HepG2 (cell line): ENCODE data around the gene PIGR. TPM values are rescaled to one million over a fixed set of nuclear protein-coding genes. Genes with fewer than 3 reads are reported as not detected.

ENCODE experiments used
- ATAC-seq: fragments of 200-7000 bp; cut with Tn5 transposase; 3 replicates; pipeline ENCODE4 v1.9.1; 2020; ENCODE audit warnings: mild to moderate bottlenecking, moderate library complexity
- BruUV-seq: library from RNA; stranded (reverse); fragments of 400-500 nt; replicated peaks from 2 replicates; lab custom pipeline; 2021; lab: Mats Ljungman, UMichigan
- CTCF ChIA-PET: fragments of 300-600 bp; formaldehyde crosslinking; extraction: SDS; loops from one replicate; lab custom pipeline; 2021; ENCODE audit warnings: low total read pairs, inconsistent platforms, low intra/inter-chr PET ratio; lab: Yijun Ruan, JAX
- POLR2A ChIA-PET: fragments of 350-600 bp; sonication (Branson Sonifier 250); formaldehyde crosslinking; loops from one replicate; lab custom pipeline; 2020; ENCODE audit warnings: antibody characterized with exemption, inconsistent platforms; lab: Yijun Ruan, JAX
- DNase-seq: peaks from one replicate; pipeline ENCODE4 v3.0.0-alpha.2; 2015; ENCODE audit warnings: low spot score
- FAIRE-seq: peaks from 3 replicates; lab custom pipeline; 2011; peaks lifted over from hg19 to GRCh38; lab: Jason Lieb, UNC
- H2AFZ ChIP-seq: one replicate; pipeline ENCODE4 v1.6.1; 2011; ENCODE audit warnings: low read length, inconsistent platforms
- H3K27ac ChIP-seq: fragments of 300-600 bp; 3 replicates; pipeline ENCODE4 v1.8.0; 2011; ENCODE audit warnings: mixed run types, mild to moderate bottlenecking, mixed read lengths, low read length, inconsistent platforms; ENCODE audit not compliant: insufficient read depth; ENCODE audit errors: extremely low read length
- H3K27me3 ChIP-seq, 2 experiments: fragments of 200-600 bp in 1 of 2; 2 replicates in 1 of 2; 3 replicates in 1 of 2; pipeline versions ENCODE4 v1.6.0 to v1.8.0; 2011; ENCODE audit warnings: low read length in 2 of 2, mild to moderate bottlenecking in 2 of 2, moderate library complexity in 2 of 2, inconsistent platforms in 1 of 2; ENCODE audit not compliant: insufficient read depth in 2 of 2, control insufficient read depth in 1 of 2
- H3K36me3 ChIP-seq, 2 experiments: fragments of 200-600 bp in 1 of 2; replicated peaks in 1 of 2; 2 replicates in 1 of 2; 3 replicates in 1 of 2; pipeline versions ENCODE4 v1.5.1 to v1.8.0; 2011; ENCODE audit warnings: low read length in 2 of 2, inconsistent platforms in 1 of 2; ENCODE audit not compliant: insufficient read depth in 2 of 2, control insufficient read depth in 1 of 2
- H3K4me1 ChIP-seq: 2 replicates; pipeline ENCODE4 v1.5.1; 2012; ENCODE audit warnings: low read length, inconsistent platforms; ENCODE audit not compliant: insufficient read depth
- H3K4me2 ChIP-seq: 2 replicates; pipeline ENCODE4 v1.6.0; 2011; ENCODE audit warnings: low read depth, low read length, inconsistent platforms
- H3K4me3 ChIP-seq, 3 experiments: fragments of 200-600 bp in 1 of 3; sonication (generic), shearing (Covaris generic) in 1 of 3; replicated peaks in 1 of 3; 2 replicates each; pipeline ENCODE4 v1.5.1; 2011 to 2016; ENCODE audit warnings: low read length in 3 of 3, inconsistent platforms in 2 of 3, low read depth in 2 of 3, mild to moderate bottlenecking in 2 of 3, control low read depth in 1 of 3, mixed read lengths in 1 of 3; ENCODE audit not compliant: insufficient read depth in 1 of 3
- H3K79me2 ChIP-seq: one replicate; pipeline ENCODE4 v1.6.1; 2011; ENCODE audit warnings: low read length, inconsistent platforms; ENCODE audit not compliant: insufficient read depth
- H3K9ac ChIP-seq: 2 replicates; pipeline ENCODE4 v1.6.0; 2011; ENCODE audit warnings: mild to moderate bottlenecking, low read depth, low read length, inconsistent platforms; ENCODE audit not compliant: insufficient read depth
- H3K9me3 ChIP-seq: 2 replicates; pipeline ENCODE4 v1.5.1; 2012; ENCODE audit warnings: mild to moderate bottlenecking, low read length
- H4K20me1 ChIP-seq: 2 replicates; pipeline ENCODE4 v1.6.0; 2011; ENCODE audit warnings: inconsistent platforms, mild to moderate bottlenecking, low read length, moderate library complexity; ENCODE audit not compliant: insufficient read depth
- ELF1 ChIP-seq: sonication (generic); formaldehyde crosslinking; IDR thresholded peaks from 2 replicates; pipeline ENCODE4 v1.4.0; 2020; ENCODE audit warnings: missing genetic modification reagents
- EP300 ChIP-seq, 3 experiments: sonication (generic) in 1 of 3; formaldehyde crosslinking in 1 of 3; IDR thresholded peaks; 2 replicates each; pipeline versions ENCODE4 v1.5.1 to v1.6.1; 2011 to 2020; ENCODE audit warnings: low read depth in 2 of 3, low read length in 2 of 3, borderline replicate concordance in 1 of 3, improper control_type of control experiment in 1 of 3, mild to moderate bottlenecking in 1 of 3, missing genetic modification reagents in 1 of 3, moderate library complexity in 1 of 3
- GABPA ChIP-seq, 2 experiments: IDR thresholded peaks; 2 replicates each; pipeline ENCODE4 v1.6.1; 2011 to 2016; ENCODE audit warnings: low read depth in 2 of 2, low read length in 1 of 2, missing biosample characterization in 1 of 2, missing genetic modification characterization in 1 of 2
- IRX3 ChIP-seq: sonication (generic); formaldehyde crosslinking; IDR thresholded peaks from 2 replicates; pipeline ENCODE4 v1.8.1; 2023; ENCODE audit warnings: mild to moderate bottlenecking, low read depth, missing genetic modification reagents, borderline replicate concordance
- NBN ChIP-seq: fragments of 450-650 bp; conservative IDR thresholded peaks from 2 replicates; pipeline ENCODE4 v1.6.1; 2017
- PHF20 ChIP-seq: sonication (generic); formaldehyde crosslinking; IDR thresholded peaks from 2 replicates; pipeline ENCODE4 v1.5.0; 2020; ENCODE audit warnings: mild to moderate bottlenecking, missing genetic modification reagents
- PRDM10 ChIP-seq: sonication (generic); formaldehyde crosslinking; IDR thresholded peaks from 2 replicates; pipeline ENCODE4 v1.4.0; 2020; ENCODE audit warnings: low read depth, missing genetic modification reagents
- RXRB ChIP-seq: IDR thresholded peaks from 2 replicates; pipeline ENCODE4 v1.6.1; 2016; ENCODE audit warnings: borderline replicate concordance, missing genetic modification reagents, missing compliant biosample characterization
- TBL1XR1 ChIP-seq: fragments of 150-350 bp; IDR thresholded peaks from 2 replicates; pipeline ENCODE4 v1.6.1; 2014; ENCODE audit warnings: borderline replicate concordance, low read length; ENCODE audit not compliant: partially characterized antibody
- U2AF2 ChIP-seq: fragments of 200-400 bp; formaldehyde crosslinking; IDR thresholded peaks from 2 replicates; pipeline ENCODE4 v1.6.1; 2017; ENCODE audit warnings: low read depth, mild to moderate bottlenecking, low read length
- ZBTB44 ChIP-seq: sonication (generic); formaldehyde crosslinking; IDR thresholded peaks from 2 replicates; pipeline ENCODE4 v1.4.0; 2020; ENCODE audit warnings: missing genetic modification reagents
- ZFY ChIP-seq: sonication (generic); formaldehyde crosslinking; IDR thresholded peaks from 2 replicates; pipeline ENCODE4 v1.4.0; 2020; ENCODE audit warnings: missing genetic modification reagents
- ZNF10 ChIP-seq: sonication (generic); formaldehyde crosslinking; IDR thresholded peaks from 2 replicates; pipeline ENCODE4 v1.4.0; 2020; ENCODE audit warnings: mild to moderate bottlenecking, low read depth, missing genetic modification reagents, borderline replicate concordance
- ZNF567 ChIP-seq: sonication (generic); formaldehyde crosslinking; IDR thresholded peaks from 2 replicates; pipeline ENCODE4 v1.8.1; 2023; ENCODE audit warnings: mild to moderate bottlenecking, missing genetic modification reagents, borderline replicate concordance
- ZNF720 ChIP-seq: sonication (generic); formaldehyde crosslinking; IDR thresholded peaks from 2 replicates; pipeline ENCODE4 v1.4.0; 2020; ENCODE audit warnings: missing genetic modification reagents
- ZNF75D ChIP-seq: sonication (generic); formaldehyde crosslinking; IDR thresholded peaks from 2 replicates; pipeline ENCODE4 v1.8.1; 2023; ENCODE audit warnings: missing genetic modification reagents, mild to moderate bottlenecking, borderline replicate concordance
- ZSCAN29 ChIP-seq: sonication (generic); formaldehyde crosslinking; conservative IDR thresholded peaks from 2 replicates; pipeline ENCODE4 v1.4.0; 2020; ENCODE audit warnings: mild to moderate bottlenecking, missing genetic modification reagents
- ZUFSP ChIP-seq: sonication (generic); formaldehyde crosslinking; IDR thresholded peaks from 2 replicates; pipeline ENCODE4 v1.9.0; 2021; ENCODE audit warnings: missing genetic modification reagents, mild to moderate bottlenecking, borderline replicate concordance
- WGBS: methylation state at CpG from one replicate; pipeline ENCODE4 v1.1.6; 2017; ENCODE audit warnings: low lambda C conversion rate; 5-methylcytosine and 5-hydroxymethylcytosine counted together
- in situ Hi-C: cut with HindIII; loops from 2 replicates; pipeline ENCODE4 v1.10.0; 2017; ENCODE audit warnings: low pct_unique_long_range_greater_than_20kb; ENCODE audit not compliant: extremely low pct_ligation_motif_present
- intact Hi-C: fragments of 100-400 bp; cut with micrococcal nuclease; formaldehyde crosslinking; loops from one replicate; pipeline ENCODE4 v1.10.0; 2022; ENCODE audit not compliant: unreplicated experiment
- polyA plus RNA-seq, 8 experiments: library from polyadenylated mRNA; depleted of rRNA in 3 of 8; stranded (reverse) in 7 of 8; unstranded in 1 of 8; fragments of >200 nt; fragmentation: Illumina TruSeq in 4 of 8; extraction: Trizol in 4 of 8; gene quantifications; 2 replicates each; pipeline versions ENCODE4 v1.2.1 to v1.2.3, GENCODE V29; 2011 to 2016; ENCODE audit warnings: low read depth in 4 of 8, missing spikeins in 1 of 8, mixed read lengths in 1 of 8; ENCODE audit not compliant: insufficient read depth in 1 of 8
- total RNA-seq, 5 experiments: library from RNA; depleted of rRNA; stranded (reverse); fragments of >200 nt; fragmentation: Illumina TruSeq; extraction: Trizol; gene quantifications; 2 replicates each; pipeline ENCODE4 v1.2.3, GENCODE V29; 2016; ENCODE audit warnings: low read depth in 1 of 5

The PIGR gene
- total and polyA plus RNA-seq, 2 of the 13 experiments (the other 11 are each of a cell fraction or from before 2014, with no cell fraction given) = not detected

GRCh38 chr1:206898915-206899431, 47.3 kb downstream of the PIGR start:
- H3K27ac ChIP-seq = no peak overlapping the region
- no peak overlapping the region for H3K9ac ChIP-seq
- FAIRE-seq (no peak), ATAC-seq (no peak), DNase-seq (no peak)
- no peaks in the 10 kb centered on the region for H4K20me1 ChIP-seq
- no peak overlapping the region for H3K4me3 ChIP-seq
- no peaks in the 10 kb centered on the region for H3K9me3 ChIP-seq
- CTCF ChIA-PET = no interaction called here
- BruUV-seq = no TSS peak
- intact Hi-C loops (no loop called here), in situ Hi-C loops (no loop called here)
- no peaks in the 10 kb centered on the region for H3K79me2 ChIP-seq
- H3K27me3 ChIP-seq = peaks cover 1 to 31% of the 10 kb centered on the region in 2 experiments; a peak in 3 of 5 replicates
- H2AFZ ChIP-seq = no peak overlapping the region
- H3K4me2 ChIP-seq = no peak overlapping the region
- H3K36me3 ChIP-seq = no peaks in the 10 kb centered on the region
- no peaks in the 10 kb centered on the region for H3K4me1 ChIP-seq
- POLR2A ChIA-PET = no interaction called here
- WGBS = 31% methylated on average over 11 of the region's 13 CpGs
- TF ChIP-seq PHF20 (CRISPR knock-in tag) (no peak), GABPA (IDR thresholded peaks at IDR 0.05; ENCODE audit: low read depth, low read length) (no peak), GABPA (CRISPR knock-in tag; IDR thresholded peaks at IDR 0.05; ENCODE audit: low read depth) (no peak), ZNF720 (CRISPR knock-in tag) (no peak), U2AF2 (no peak), ELF1 (CRISPR knock-in tag) (no peak), ZBTB44 (CRISPR knock-in tag) (no peak), PRDM10 (CRISPR knock-in tag) (no peak), IRX3 (CRISPR knock-in tag) (no peak), ZNF10 (CRISPR knock-in tag) (no peak), TBL1XR1 (no peak), ZSCAN29 (no peak), NBN (no peak), EP300 (IDR thresholded peaks at IDR 0.05; ENCODE audit: low read depth in 2 of 2, low read length in 2 of 2) (no peak), EP300 (CRISPR knock-in tag; IDR thresholded peaks at IDR 0.05; ENCODE audit: borderline replicate concordance) (no peak), ZNF567 (CRISPR knock-in tag) (no peak), ZFY (CRISPR knock-in tag) (no peak), ZUFSP (no peak), RXRB (no peak), ZNF75D (CRISPR knock-in tag) (no peak)
